ENCODE measurements around the gene MISP. TPM values are rescaled to one million over a fixed set of nuclear protein-coding genes. Genes with fewer than 3 reads are reported as not detected.
A peak's percentile ranks its signal among the peaks of the same experiment; 100 is the strongest.
"Not testable (repeated sequence)": the region's sequence is repeated elsewhere in the genome, so short reads cannot be mapped to it uniquely, and the experiment has no call there.

MISP gene
- 1.4 to 2.2 TPM (median 1.5 TPM) in 3 replicates for total RNA-seq

GRCh38 chr19:750640-751423 is at the start of gene MISP:
TSS of gene MISP (plus strand) at chr19:751112. CDS start at chr19:756947, 5,835 bp downstream.
- no peak within 1 kb of the TSS for H3K4me3 Mint-ChIP-seq
- no peak within 1 kb of the TSS for H3K27ac Mint-ChIP-seq
- no peaks in the 10 kb centered on the region for H3K9me3 Mint-ChIP-seq
- H3K27me3 Mint-ChIP-seq (ENCODE audit: low read depth) = no peaks in the 10 kb centered on the region
- peaks cover 6% of the 10 kb centered on the region for H3K36me3 Mint-ChIP-seq
- H3K4me1 Mint-ChIP-seq = peaks cover 6% of the 10 kb centered on the region
- TF ChIP-seq CTCF (IDR thresholded peaks at IDR 0.05; ENCODE audit: unreplicated experiment) = no peak
- DNase-seq (ENCODE audit: low spot score in 2 of 2, unreplicated experiment in 2 of 2) = no peak

- not testable (repeated sequence) for DNase-seq (ENCODE audit: low spot score in 2 of 2, unreplicated experiment in 2 of 2); H3K36me3 Mint-ChIP-seq; H3K27ac Mint-ChIP-seq; H3K9me3 Mint-ChIP-seq; H3K4me1 Mint-ChIP-seq; H3K4me3 Mint-ChIP-seq
- H3K27me3 Mint-ChIP-seq (ENCODE audit: low read depth) = peaks cover 13% of the 10 kb centered on the region
These were observed 48.1 kb upstream of the MISP start for GRCh38 chr19:702847-703246.

GRCh38 chr19:703329-703650 is 47.6 kb upstream of the MISP start:
- TF ChIP-seq CTCF (IDR thresholded peaks at IDR 0.05; ENCODE audit: unreplicated experiment) = no peak
- Mint-ChIP-seq H3K4me3 (peak overlapping the region; percentile 28), H3K27me3 (ENCODE audit: low read depth) (peaks cover 13% of the 10 kb centered on the region), H3K36me3 (no peaks in the 10 kb centered on the region), H3K9me3 (peaks cover 3% of the 10 kb centered on the region), H3K27ac (no peak overlapping the region), H3K4me1 (peaks cover 3% of the 10 kb centered on the region)
- no peak for DNase-seq (ENCODE audit: low spot score in 2 of 2, unreplicated experiment in 2 of 2)

- H3K27ac Mint-ChIP-seq = no peak overlapping the region
- H3K4me3 Mint-ChIP-seq = no peak overlapping the region
- no peak for TF ChIP-seq CTCF (IDR thresholded peaks at IDR 0.05; ENCODE audit: unreplicated experiment)
- H3K27me3 Mint-ChIP-seq (ENCODE audit: low read depth) = peaks cover 13% of the 10 kb centered on the region
- no peak for DNase-seq (ENCODE audit: low spot score in 2 of 2, unreplicated experiment in 2 of 2)
- H3K4me1 Mint-ChIP-seq = peaks cover 3% of the 10 kb centered on the region
- H3K9me3 Mint-ChIP-seq = peaks cover 3% of the 10 kb centered on the region
- H3K36me3 Mint-ChIP-seq = no peaks in the 10 kb centered on the region
These were observed 47.1 kb upstream of the MISP start for GRCh38 chr19:703651-704446.

- Mint-ChIP-seq H3K9me3 (peaks cover 3% of the 10 kb centered on the region), H3K4me1 (peaks cover 3% of the 10 kb centered on the region), H3K4me3 (no peak overlapping the region), H3K27me3 (ENCODE audit: low read depth) (peaks cover 13% of the 10 kb centered on the region), H3K27ac (no peak overlapping the region), H3K36me3 (no peaks in the 10 kb centered on the region)
- no peak for TF ChIP-seq CTCF (IDR thresholded peaks at IDR 0.05; ENCODE audit: unreplicated experiment)
- DNase-seq (ENCODE audit: low spot score in 2 of 2, unreplicated experiment in 2 of 2) = no peak
These were observed 46.5 kb upstream of the MISP start for GRCh38 chr19:704447-704741.

All from mesothelial cell of epicardium (in vitro differentiated cells).